Hepatocyte (in vitro differentiated cells): Measurements from ENCODE around the gene ANO4. TPM values are rescaled to one million over a fixed set of nuclear protein-coding genes. Genes with fewer than 3 reads are reported as not detected.
"Not testable (repeated sequence)": the region's sequence is repeated elsewhere in the genome, so short reads cannot be mapped to it uniquely, and the experiment has no call there.

Experiments used
- DNase-seq: peaks from one replicate; pipeline ENCODE4 v3.0.0-alpha.2; 2016; ENCODE audit warnings: low spot score
- H2AFZ ChIP-seq: fragments of 200-600 bp; sonication (generic); 2 replicates; pipeline ENCODE4 v1.6.0; 2016; ENCODE audit warnings: antibody characterized with exemption, mild to moderate bottlenecking
- H3K27ac ChIP-seq: fragments of 200-600 bp; sonication (generic); 2 replicates; pipeline ENCODE4 v1.5.1; 2016; ENCODE audit warnings: mild to moderate bottlenecking
- H3K27me3 ChIP-seq: fragments of 200-600 bp; sonication (generic); 2 replicates; pipeline ENCODE4 v1.6.1; 2016
- H3K36me3 ChIP-seq: fragments of 200-600 bp; sonication (generic); replicated peaks from 2 replicates; pipeline ENCODE4 v1.5.1; 2016; ENCODE audit warnings: low read depth; ENCODE audit not compliant: insufficient read depth
- H3K4me1 ChIP-seq: fragments of 200-600 bp; sonication (generic); 2 replicates; pipeline ENCODE4 v1.5.1; 2016; ENCODE audit warnings: mild to moderate bottlenecking, moderate library complexity; ENCODE audit not compliant: insufficient read depth
- H3K4me2 ChIP-seq: fragments of 200-600 bp; sonication (generic); 2 replicates; pipeline ENCODE4 v1.6.0; 2016
- H3K4me3 ChIP-seq: fragments of 200-600 bp; sonication (generic); 2 replicates; pipeline ENCODE4 v1.5.1; 2016; ENCODE audit warnings: mild to moderate bottlenecking
- H3K79me2 ChIP-seq: fragments of 200-600 bp; sonication (generic); 2 replicates; pipeline ENCODE4 v1.6.0; 2017; ENCODE audit warnings: mild to moderate bottlenecking
- H3K9me2 ChIP-seq: fragments of 200-600 bp; sonication (generic); replicated peaks from 2 replicates; pipeline ENCODE4 v1.6.0; 2017; ENCODE audit warnings: mild to moderate bottlenecking; ENCODE audit not compliant: insufficient read depth
- H3K9me3 ChIP-seq: fragments of 200-600 bp; sonication (generic); 2 replicates; pipeline ENCODE4 v1.5.1; 2016; ENCODE audit warnings: low read depth, mild to moderate bottlenecking
- H4K20me1 ChIP-seq: fragments of 200-600 bp; sonication (generic); 2 replicates; pipeline ENCODE4 v1.6.0; 2016; ENCODE audit warnings: mild to moderate bottlenecking; ENCODE audit not compliant: insufficient read depth, poor library complexity, severe bottlenecking
- CTCF ChIP-seq: fragments of 200-600 bp; sonication (generic); IDR thresholded peaks from 2 replicates; pipeline ENCODE4 v1.5.1; 2016; ENCODE audit warnings: antibody characterized with exemption, mild to moderate bottlenecking; ENCODE audit not compliant: poor library complexity
- EZH2 ChIP-seq: fragments of 200-600 bp; sonication (generic); IDR thresholded peaks from 2 replicates; pipeline ENCODE4 v1.6.1; 2016; ENCODE audit warnings: antibody characterized with exemption, mild to moderate bottlenecking, borderline replicate concordance
- EZH2phosphoT487 ChIP-seq: fragments of 200-600 bp; sonication (generic); IDR thresholded peaks from one replicate; pipeline ENCODE4 v1.6.1; 2018; ENCODE audit warnings: antibody characterized with exemption, mild to moderate bottlenecking, low read depth, moderate library complexity; ENCODE audit not compliant: unreplicated experiment, severe bottlenecking
- WGBS: methylation state at CpG from one replicate; pipeline ENCODE4 v1.1.6; 2016; ENCODE audit warnings: low lambda C conversion rate; ENCODE audit errors: missing lambda C conversion rate; 5-methylcytosine and 5-hydroxymethylcytosine counted together
- polyA plus RNA-seq: library from polyadenylated mRNA; unstranded; fragments of >200 nt; fragmentation: Nextera tagmentation; extraction: Ambion mirVana; gene quantifications from 2 replicates; pipeline ENCODE4 v1.2.1, GENCODE V29; 2016
- total RNA-seq: library from RNA; depleted of rRNA; stranded (reverse); fragments of >200 nt; gene quantifications from 2 replicates; pipeline ENCODE4 v1.2.3, GENCODE V29; 2014

ANO4 gene
- total and polyA plus RNA-seq, 2 experiments from 2014 or later, result 1.6 to 2.3 TPM

DNA sequence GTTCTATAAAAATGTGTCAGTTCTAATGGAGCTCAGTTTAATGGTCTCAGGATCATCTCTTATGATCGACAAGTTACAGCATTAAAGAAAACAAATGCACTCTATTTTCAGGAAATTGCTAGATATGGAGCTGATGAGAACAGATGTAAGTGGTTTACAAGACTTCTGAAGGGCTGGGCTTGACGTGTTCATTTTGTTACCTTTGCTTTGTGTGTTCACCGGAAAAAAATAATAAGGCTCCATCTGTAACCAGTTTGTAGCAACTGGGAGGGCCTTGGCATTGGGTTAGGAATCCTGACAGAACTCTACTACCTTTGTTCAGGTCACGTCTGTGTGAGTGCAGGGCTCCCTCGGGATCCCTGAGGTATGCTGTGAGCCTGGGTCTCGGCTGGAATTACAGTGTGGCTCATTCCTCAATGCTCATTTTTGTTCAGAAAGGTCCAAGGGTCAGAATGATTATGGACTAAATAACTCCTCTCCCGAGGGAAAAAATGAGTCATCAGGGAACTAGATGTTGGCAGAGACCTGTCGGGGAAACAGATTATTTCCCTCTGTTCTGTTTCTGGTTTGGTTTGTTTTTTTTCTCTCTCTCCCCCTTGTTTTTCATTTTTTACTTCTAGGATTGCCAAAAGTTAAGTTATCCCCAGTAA is 257.4 kb downstream of the ANO4 start:
- Histone ChIP-seq H2AFZ (no peak overlapping the region), H3K4me3 (no peak overlapping the region), H4K20me1 (no peaks in the 10 kb centered on the region), H3K4me1 (peaks cover 17% of the 10 kb centered on the region), H3K79me2 (no peaks in the 10 kb centered on the region), H3K9me3 (no peaks in the 10 kb centered on the region), H3K36me3 (no peaks in the 10 kb centered on the region), H3K4me2 (peak overlapping the region; percentile 24), H3K9me2 (no peaks in the 10 kb centered on the region), H3K27ac (peak overlapping the region; percentile 92), H3K27me3 (no peaks in the 10 kb centered on the region)
- TF ChIP-seq EZH2 (no peak), EZH2phosphoT487 (no peak), CTCF (no peak)
- WGBS, result 16% methylated on average over 8 of the region's 8 CpGs
- DNase-seq, result peak; percentile 93

DNA sequence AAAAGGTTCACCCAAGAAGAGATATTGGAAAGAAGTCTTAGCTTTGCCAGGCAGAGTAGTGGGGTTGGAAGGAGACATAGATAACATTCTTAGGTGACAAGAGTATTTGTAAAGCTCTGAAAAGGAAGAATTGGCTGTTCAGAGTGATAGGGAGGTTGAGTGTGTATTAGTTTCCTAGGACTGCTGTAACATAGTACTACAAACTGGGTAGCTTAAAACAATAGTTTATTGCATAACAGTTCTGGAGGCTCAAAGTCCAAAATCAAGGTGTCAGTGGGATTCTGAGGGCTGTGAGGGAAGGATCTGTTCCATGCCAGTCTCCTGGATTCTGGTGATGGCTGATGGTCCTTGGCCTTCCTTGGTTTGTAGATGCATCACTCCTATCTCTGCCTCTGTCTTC is 258.6 kb downstream of the ANO4 start:
- Histone ChIP-seq H4K20me1 (no peaks in the 10 kb centered on the region), H3K27ac (peak overlapping the region; percentile 92), H3K36me3 (no peaks in the 10 kb centered on the region), H3K9me3 (no peaks in the 10 kb centered on the region), H3K27me3 (no peaks in the 10 kb centered on the region), H2AFZ (no peak overlapping the region), H3K9me2 (no peaks in the 10 kb centered on the region), H3K79me2 (no peaks in the 10 kb centered on the region), H3K4me3 (no peak overlapping the region), H3K4me1 (peaks cover 17% of the 10 kb centered on the region), H3K4me2 (no peak overlapping the region)
- no peak for DNase-seq
- TF ChIP-seq EZH2phosphoT487 (no peak), EZH2 (no peak), CTCF (no peak)

DNA sequence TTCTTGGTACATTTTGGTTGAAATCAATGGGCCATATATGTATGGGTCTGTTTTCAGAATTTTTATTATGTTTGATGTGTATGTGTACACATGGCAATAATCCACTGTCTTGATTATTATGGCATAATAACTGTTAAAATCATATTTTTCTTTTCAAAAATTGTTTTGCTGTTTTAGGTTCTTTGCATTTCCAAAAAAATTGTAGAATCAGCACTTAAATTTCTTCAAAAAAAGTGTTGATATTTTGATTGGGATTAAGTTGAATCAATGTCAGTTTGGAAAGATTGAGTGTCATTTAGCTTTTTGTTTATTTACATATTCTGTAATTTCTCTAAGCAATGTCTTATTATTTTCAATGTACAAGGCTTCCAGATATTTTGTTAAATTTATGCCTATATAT is 261.4 kb downstream of the ANO4 start:
- DNase-seq, result no peak
- Histone ChIP-seq H3K4me1 (peaks cover 17% of the 10 kb centered on the region), H3K9me2 (no peaks in the 10 kb centered on the region), H3K4me3 (no peak overlapping the region), H4K20me1 (no peaks in the 10 kb centered on the region), H3K9me3 (no peaks in the 10 kb centered on the region), H3K79me2 (no peaks in the 10 kb centered on the region), H3K27ac (no peak overlapping the region), H2AFZ (no peak overlapping the region), H3K27me3 (no peaks in the 10 kb centered on the region), H3K4me2 (no peak overlapping the region), H3K36me3 (no peaks in the 10 kb centered on the region)
- TF ChIP-seq EZH2, result no peak
- TF ChIP-seq EZH2phosphoT487, result no peak
- TF ChIP-seq CTCF, result no peak

- not testable (repeated sequence) for H3K4me2 ChIP-seq
- WGBS, result 76% methylated on average over 4 of the region's 4 CpGs
Measured at GRCh38 chr12:101062508-101062907, 267.9 kb downstream of the ANO4 start.

More at GRCh38 chr12:101062508-101062907, 267.9 kb downstream of the ANO4 start:
- H3K4me3 ChIP-seq, H3K27ac ChIP-seq, H3K79me2 ChIP-seq, H3K4me1 ChIP-seq, H3K9me3 ChIP-seq, H4K20me1 ChIP-seq, H3K27me3 ChIP-seq, H3K9me2 ChIP-seq, H3K36me3 ChIP-seq, H2AFZ ChIP-seq, DNase-seq: not testable (repeated sequence)
